Measurements from ENCODE around the gene PLPPR4. TPM values are rescaled to one million over a fixed set of nuclear protein-coding genes. Genes with fewer than 3 reads are reported as not detected.

The PLPPR4 gene
- total and polyA plus RNA-seq, 2 experiments from 2014 or later = 0.99 to 2.3 TPM

GRCh38 chr1:99281105-99281504 is 16.8 kb downstream of the PLPPR4 start:
- Histone ChIP-seq H3K9me2 (ENCODE audit: insufficient read depth) (no peaks in the 10 kb centered on the region), H3K4me3 (no peak overlapping the region), H4K20me1 (replicated peaks; ENCODE audit: insufficient read depth) (no peaks in the 10 kb centered on the region), H3F3A (replicated peaks; ENCODE audit: low read depth) (no peaks in the 10 kb centered on the region), H3K27me3 (ENCODE audit: insufficient read depth) (no peaks in the 10 kb centered on the region), H3K27ac (ENCODE audit: low read depth) (no peak overlapping the region), H3K36me3 (ENCODE audit: insufficient read depth) (no peaks in the 10 kb centered on the region), H3K79me2 (replicated peaks; ENCODE audit: insufficient read depth) (no peaks in the 10 kb centered on the region), H3K4me2 (no peak overlapping the region), H3K4me1 (ENCODE audit: insufficient read depth) (no peaks in the 10 kb centered on the region), H2AFZ (no peak overlapping the region)
- TF ChIP-seq POLR2AphosphoS5 (IDR thresholded peaks at IDR 0.05; ENCODE audit: low read depth) = no peak
- TF ChIP-seq ZNF462 (CRISPR knock-in tag; IDR thresholded peaks at IDR 0.05) = no peak
- no peak for TF ChIP-seq ETS1 (IDR thresholded peaks at IDR 0.05)
- no peak for TF ChIP-seq CTCF (conservative IDR thresholded peaks at IDR 0.05; ENCODE audit: low read depth in 2 of 2)
- no peak for TF ChIP-seq JUNB (IDR thresholded peaks at IDR 0.05; ENCODE audit: unreplicated experiment)
- H3K27ac Mint-ChIP-seq = no peak overlapping the region
- ATAC-seq = no peak
- H3K36me3 Mint-ChIP-seq (ENCODE audit: low read depth) = no peaks in the 10 kb centered on the region
- no peaks in the 10 kb centered on the region for H3K27me3 Mint-ChIP-seq (ENCODE audit: insufficient read depth, low read depth, poor library complexity)
- H3K4me1 Mint-ChIP-seq = no peaks in the 10 kb centered on the region
- DNase-seq (ENCODE audit: low spot score) = no peak
- H3K4me3 Mint-ChIP-seq = no peak overlapping the region
- H3K9me3 Mint-ChIP-seq = no peaks in the 10 kb centered on the region

All from GM23338 (cell line).